ENCODE measurements around the gene EPB41L3.
"Not testable (repeated sequence)": the region's sequence is repeated elsewhere in the genome, so short reads cannot be mapped to it uniquely, and the experiment has no call there.

The EPB41L3 gene

DNA sequence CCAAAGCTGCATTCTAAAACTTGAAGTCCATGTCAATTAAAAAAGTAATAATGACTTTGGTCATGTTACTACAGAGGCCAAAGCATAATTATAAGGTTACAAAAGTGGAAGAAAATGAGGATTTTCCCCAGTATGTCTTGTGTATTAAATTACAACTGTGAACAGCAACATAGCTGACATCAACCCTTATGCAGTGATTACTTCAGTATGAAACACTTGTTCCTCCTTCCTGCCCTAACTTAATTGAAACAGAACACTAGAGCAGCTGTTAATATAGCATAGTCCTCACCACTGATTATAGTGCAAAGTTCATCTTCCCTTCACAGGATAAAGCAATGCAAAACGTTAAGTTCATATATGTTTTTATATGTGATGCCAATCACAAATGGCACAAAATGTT lies 29.9 kb downstream of the EPB41L3 start:
- Histone ChIP-seq H3K4me1 (ENCODE audit: low read depth, poor library complexity, severe bottlenecking) (no peaks in the 10 kb centered on the region), H3K27ac (no peak overlapping the region), H3K79me2 (ENCODE audit: insufficient read depth, low read depth) (no peaks in the 10 kb centered on the region), H4K20me1 (ENCODE audit: insufficient read depth) (no peaks in the 10 kb centered on the region), H3K4me2 (no peak overlapping the region), H2AFZ (ENCODE audit: low read depth) (no peak overlapping the region), H3K4me3 (IDR thresholded peaks at IDR 0.05; ENCODE audit: insufficient read depth, low read depth, low read length) (no peak overlapping the region), H3K36me3 (ENCODE audit: insufficient read depth) (no peaks in the 10 kb centered on the region), H3K9ac (no peak overlapping the region), H3K27me3 (ENCODE audit: insufficient read depth, low read depth) (no peaks in the 10 kb centered on the region)
- TF ChIP-seq, protein P1, sequence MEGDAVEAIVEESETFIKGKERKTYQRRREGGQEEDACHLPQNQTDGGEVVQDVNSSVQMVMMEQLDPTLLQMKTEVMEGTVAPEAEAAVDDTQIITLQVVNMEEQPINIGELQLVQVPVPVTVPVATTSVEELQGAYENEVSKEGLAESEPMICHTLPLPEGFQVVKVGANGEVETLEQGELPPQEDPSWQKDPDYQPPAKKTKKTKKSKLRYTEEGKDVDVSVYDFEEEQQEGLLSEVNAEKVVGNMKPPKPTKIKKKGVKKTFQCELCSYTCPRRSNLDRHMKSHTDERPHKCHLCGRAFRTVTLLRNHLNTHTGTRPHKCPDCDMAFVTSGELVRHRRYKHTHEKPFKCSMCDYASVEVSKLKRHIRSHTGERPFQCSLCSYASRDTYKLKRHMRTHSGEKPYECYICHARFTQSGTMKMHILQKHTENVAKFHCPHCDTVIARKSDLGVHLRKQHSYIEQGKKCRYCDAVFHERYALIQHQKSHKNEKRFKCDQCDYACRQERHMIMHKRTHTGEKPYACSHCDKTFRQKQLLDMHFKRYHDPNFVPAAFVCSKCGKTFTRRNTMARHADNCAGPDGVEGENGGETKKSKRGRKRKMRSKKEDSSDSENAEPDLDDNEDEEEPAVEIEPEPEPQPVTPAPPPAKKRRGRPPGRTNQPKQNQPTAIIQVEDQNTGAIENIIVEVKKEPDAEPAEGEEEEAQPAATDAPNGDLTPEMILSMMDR (conservative IDR thresholded peaks at IDR 0.05; ENCODE audit: low read depth, low read length) = no peak

DNA sequence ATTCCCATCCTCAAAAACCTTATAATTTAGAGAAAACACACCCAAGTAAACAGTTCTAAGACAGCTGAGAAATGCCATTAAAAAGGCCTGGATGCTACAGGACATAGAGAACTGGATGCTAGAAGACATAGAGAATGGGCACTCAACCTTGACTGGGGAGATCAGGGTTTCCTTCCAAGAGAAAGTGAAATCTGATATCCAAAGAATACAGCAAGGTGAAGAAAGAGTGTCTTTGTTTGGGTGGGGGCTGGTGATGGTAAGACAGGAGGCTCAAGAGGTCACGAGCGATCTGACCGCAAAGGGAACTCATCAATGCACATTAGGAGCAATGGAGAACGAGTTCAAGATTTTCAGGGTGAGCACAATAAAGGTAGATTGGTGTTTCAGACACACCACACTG lies 31.6 kb downstream of the EPB41L3 start:
- H3K4me2 ChIP-seq = no peak overlapping the region
- no peak overlapping the region for H3K27ac ChIP-seq
- no peaks in the 10 kb centered on the region for H3K79me2 ChIP-seq (ENCODE audit: insufficient read depth, low read depth)
- TF ChIP-seq, protein P1 (conservative IDR thresholded peaks at IDR 0.05; ENCODE audit: low read depth, low read length) = no peak
- no peaks in the 10 kb centered on the region for H4K20me1 ChIP-seq (ENCODE audit: insufficient read depth)
- H3K9ac ChIP-seq = no peak overlapping the region
- no peaks in the 10 kb centered on the region for H3K27me3 ChIP-seq (ENCODE audit: insufficient read depth, low read depth)
- no peaks in the 10 kb centered on the region for H3K36me3 ChIP-seq (ENCODE audit: insufficient read depth)
- H2AFZ ChIP-seq (ENCODE audit: low read depth) = no peak overlapping the region
- H3K4me1 ChIP-seq (ENCODE audit: low read depth, poor library complexity, severe bottlenecking) = no peaks in the 10 kb centered on the region
- no peak overlapping the region for H3K4me3 ChIP-seq (IDR thresholded peaks at IDR 0.05; ENCODE audit: insufficient read depth, low read depth, low read length)

DNA sequence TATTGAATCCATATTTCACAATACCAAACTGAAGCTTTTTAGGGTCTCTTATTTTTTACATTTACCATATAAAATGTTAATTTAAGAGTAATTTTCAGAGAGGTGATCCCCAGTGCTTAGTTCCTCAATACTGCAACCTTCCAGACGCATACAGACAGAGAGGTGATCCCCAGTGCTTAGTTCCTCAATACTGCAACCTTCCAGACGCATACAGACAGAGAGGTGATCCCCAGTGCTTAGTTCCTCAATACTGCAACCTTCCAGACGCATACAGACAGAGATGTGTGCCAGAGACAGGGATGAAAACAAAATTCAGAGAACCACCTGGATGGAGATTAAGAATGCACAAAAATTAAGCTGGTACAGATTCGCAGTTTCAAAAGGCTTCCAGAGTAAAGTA lies 32.3 kb downstream of the EPB41L3 start:
- H3K9ac ChIP-seq; H2AFZ ChIP-seq (ENCODE audit: low read depth); H3K4me2 ChIP-seq; H3K27me3 ChIP-seq (ENCODE audit: insufficient read depth, low read depth); H3K36me3 ChIP-seq (ENCODE audit: insufficient read depth); H3K27ac ChIP-seq; H3K79me2 ChIP-seq (ENCODE audit: insufficient read depth, low read depth); H4K20me1 ChIP-seq (ENCODE audit: insufficient read depth); H3K4me3 ChIP-seq (IDR thresholded peaks at IDR 0.05; ENCODE audit: insufficient read depth, low read depth, low read length); H3K4me1 ChIP-seq (ENCODE audit: low read depth, poor library complexity, severe bottlenecking): not testable (repeated sequence)

DNA sequence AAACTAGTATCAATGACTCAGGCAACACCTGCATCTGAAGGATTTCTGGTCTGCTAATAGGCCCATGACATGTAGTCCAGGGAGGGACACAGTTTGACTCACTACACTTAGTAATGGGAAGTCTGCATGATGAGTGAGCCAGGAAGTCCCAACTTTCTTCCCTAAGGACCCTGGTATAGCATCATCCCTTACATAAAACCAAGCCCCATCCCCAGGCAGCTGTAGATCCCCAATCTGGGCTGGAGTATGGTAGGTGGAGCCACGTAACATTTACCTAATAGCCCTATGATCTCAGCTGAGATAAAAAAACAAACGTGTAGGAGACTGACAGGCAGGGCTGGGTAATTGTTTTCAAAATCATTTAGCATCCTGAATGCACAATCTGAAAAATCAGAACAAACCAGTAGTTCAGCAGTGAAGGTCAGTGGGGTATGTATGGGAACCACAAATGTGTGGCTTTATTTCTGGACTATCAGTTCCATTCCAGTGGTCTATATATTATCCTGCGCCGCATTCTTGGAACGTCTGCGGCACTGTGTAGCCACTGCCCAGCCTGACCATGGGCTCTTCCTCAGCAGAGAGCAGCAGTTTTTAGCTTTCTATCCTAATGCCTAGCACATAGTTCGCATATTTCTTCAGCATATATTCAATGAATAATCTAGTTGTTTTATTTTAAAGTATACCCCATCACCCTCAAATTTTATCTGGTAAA lies 33.5 kb downstream of the EPB41L3 start:
- Histone ChIP-seq H3K36me3 (ENCODE audit: insufficient read depth) (no peaks in the 10 kb centered on the region), H3K79me2 (ENCODE audit: insufficient read depth, low read depth) (no peaks in the 10 kb centered on the region), H2AFZ (ENCODE audit: low read depth) (no peak overlapping the region), H3K4me1 (ENCODE audit: low read depth, poor library complexity, severe bottlenecking) (no peaks in the 10 kb centered on the region), H3K4me3 (IDR thresholded peaks at IDR 0.05; ENCODE audit: insufficient read depth, low read depth, low read length) (no peak overlapping the region), H4K20me1 (ENCODE audit: insufficient read depth) (no peaks in the 10 kb centered on the region), H3K27me3 (ENCODE audit: insufficient read depth, low read depth) (no peaks in the 10 kb centered on the region), H3K27ac (no peak overlapping the region), H3K9ac (no peak overlapping the region), H3K4me2 (no peak overlapping the region)
- TF ChIP-seq, protein P1 (conservative IDR thresholded peaks at IDR 0.05; ENCODE audit: low read depth, low read length) = no peak

DNA sequence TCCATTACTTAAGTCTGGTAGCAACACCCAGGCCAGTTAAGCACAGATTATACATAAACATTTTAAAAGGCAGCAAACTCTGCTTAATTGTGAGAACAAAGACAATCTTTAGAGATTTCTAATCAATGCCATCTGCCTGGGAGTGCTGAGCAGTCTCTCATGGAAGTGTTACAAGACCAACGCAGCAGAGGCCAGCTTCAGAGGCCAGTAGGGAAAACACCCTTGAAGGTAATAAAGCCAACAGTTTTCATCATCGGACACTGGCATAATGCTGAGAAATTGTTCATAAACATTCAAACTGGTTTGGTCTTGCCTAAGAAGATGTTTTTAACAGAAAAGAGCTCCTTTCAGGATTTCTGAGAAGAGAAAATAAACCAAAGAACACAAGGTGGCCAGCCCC lies 35.0 kb downstream of the EPB41L3 start:
- H3K4me1 ChIP-seq (ENCODE audit: low read depth, poor library complexity, severe bottlenecking) = no peaks in the 10 kb centered on the region
- H3K4me3 ChIP-seq (IDR thresholded peaks at IDR 0.05; ENCODE audit: insufficient read depth, low read depth, low read length) = no peak overlapping the region
- H4K20me1 ChIP-seq (ENCODE audit: insufficient read depth) = no peaks in the 10 kb centered on the region
- H3K27ac ChIP-seq = no peak overlapping the region
- no peaks in the 10 kb centered on the region for H3K36me3 ChIP-seq (ENCODE audit: insufficient read depth)
- no peaks in the 10 kb centered on the region for H3K27me3 ChIP-seq (ENCODE audit: insufficient read depth, low read depth)
- H3K79me2 ChIP-seq (ENCODE audit: insufficient read depth, low read depth) = no peaks in the 10 kb centered on the region
- no peak overlapping the region for H3K9ac ChIP-seq
- no peak overlapping the region for H2AFZ ChIP-seq (ENCODE audit: low read depth)
- TF ChIP-seq, protein P1 (conservative IDR thresholded peaks at IDR 0.05; ENCODE audit: low read depth, low read length) = no peak
- H3K4me2 ChIP-seq = no peak overlapping the region
